ENCODE results near the gene AMER3. TPM values are rescaled to one million over a fixed set of nuclear protein-coding genes. Genes with fewer than 3 reads are reported as not detected.
"Not testable (repeated sequence)": the region's sequence is repeated elsewhere in the genome, so short reads cannot be mapped to it uniquely, and the experiment has no call there.

The AMER3 gene
- total and polyA plus RNA-seq, 2 experiments from 2014 or later = 0.05 to 0.49 TPM

DNA sequence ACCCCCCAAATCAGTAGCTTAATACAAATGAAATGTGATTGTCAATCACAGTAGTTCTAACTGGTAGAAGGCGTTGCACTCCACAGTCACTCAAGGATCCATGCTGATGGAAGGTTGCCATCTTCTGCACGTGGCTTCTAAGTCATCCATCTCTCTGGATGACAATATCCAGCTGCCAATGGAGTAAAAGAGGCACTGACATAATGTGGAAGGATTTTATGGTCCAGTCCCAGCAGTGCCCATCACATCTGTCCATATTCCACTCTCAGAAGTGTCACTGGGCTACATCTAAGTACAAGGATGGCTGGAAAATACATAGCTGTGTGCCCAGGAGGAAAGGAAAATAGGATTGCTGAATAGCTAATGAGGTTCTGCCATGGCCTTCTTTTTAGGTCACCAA lies 40.5 kb upstream of the AMER3 start:
- not testable (repeated sequence) for ATAC-seq; H3K36me3 ChIP-seq (ENCODE audit: insufficient read depth); H3K27me3 ChIP-seq (ENCODE audit: insufficient read depth); H3K36me3 Mint-ChIP-seq (ENCODE audit: low read depth); H3K4me2 ChIP-seq; H3K27ac Mint-ChIP-seq; H4K20me1 ChIP-seq (replicated peaks; ENCODE audit: insufficient read depth); H3K9me3 Mint-ChIP-seq; H3K27ac ChIP-seq (ENCODE audit: low read depth); H2AFZ ChIP-seq; DNase-seq (ENCODE audit: low spot score); H3K4me1 ChIP-seq (ENCODE audit: insufficient read depth); H3K9me2 ChIP-seq (ENCODE audit: insufficient read depth); H3K79me2 ChIP-seq (replicated peaks; ENCODE audit: insufficient read depth); H3F3A ChIP-seq (replicated peaks; ENCODE audit: low read depth); H3K4me3 ChIP-seq; H3K4me1 Mint-ChIP-seq; H3K27me3 Mint-ChIP-seq (ENCODE audit: insufficient read depth, low read depth, poor library complexity); H3K4me3 Mint-ChIP-seq

GRCh38 chr2:130720036-130720435 lies 35.3 kb upstream of the AMER3 start:
- DNase-seq (ENCODE audit: low spot score) (no peak), ATAC-seq (no peak)
- H3K4me3 Mint-ChIP-seq = no peak overlapping the region
- H3K4me1 Mint-ChIP-seq = no peaks in the 10 kb centered on the region
- no peak overlapping the region for H3K27ac ChIP-seq (ENCODE audit: low read depth)
- H3K79me2 ChIP-seq (replicated peaks; ENCODE audit: insufficient read depth) = no peaks in the 10 kb centered on the region
- H3K27ac Mint-ChIP-seq = no peak overlapping the region
- H3F3A ChIP-seq (replicated peaks; ENCODE audit: low read depth) = no peaks in the 10 kb centered on the region
- H3K4me2 ChIP-seq = no peak overlapping the region
- H3K36me3 Mint-ChIP-seq (ENCODE audit: low read depth) = no peaks in the 10 kb centered on the region
- TF ChIP-seq, protein P1, sequence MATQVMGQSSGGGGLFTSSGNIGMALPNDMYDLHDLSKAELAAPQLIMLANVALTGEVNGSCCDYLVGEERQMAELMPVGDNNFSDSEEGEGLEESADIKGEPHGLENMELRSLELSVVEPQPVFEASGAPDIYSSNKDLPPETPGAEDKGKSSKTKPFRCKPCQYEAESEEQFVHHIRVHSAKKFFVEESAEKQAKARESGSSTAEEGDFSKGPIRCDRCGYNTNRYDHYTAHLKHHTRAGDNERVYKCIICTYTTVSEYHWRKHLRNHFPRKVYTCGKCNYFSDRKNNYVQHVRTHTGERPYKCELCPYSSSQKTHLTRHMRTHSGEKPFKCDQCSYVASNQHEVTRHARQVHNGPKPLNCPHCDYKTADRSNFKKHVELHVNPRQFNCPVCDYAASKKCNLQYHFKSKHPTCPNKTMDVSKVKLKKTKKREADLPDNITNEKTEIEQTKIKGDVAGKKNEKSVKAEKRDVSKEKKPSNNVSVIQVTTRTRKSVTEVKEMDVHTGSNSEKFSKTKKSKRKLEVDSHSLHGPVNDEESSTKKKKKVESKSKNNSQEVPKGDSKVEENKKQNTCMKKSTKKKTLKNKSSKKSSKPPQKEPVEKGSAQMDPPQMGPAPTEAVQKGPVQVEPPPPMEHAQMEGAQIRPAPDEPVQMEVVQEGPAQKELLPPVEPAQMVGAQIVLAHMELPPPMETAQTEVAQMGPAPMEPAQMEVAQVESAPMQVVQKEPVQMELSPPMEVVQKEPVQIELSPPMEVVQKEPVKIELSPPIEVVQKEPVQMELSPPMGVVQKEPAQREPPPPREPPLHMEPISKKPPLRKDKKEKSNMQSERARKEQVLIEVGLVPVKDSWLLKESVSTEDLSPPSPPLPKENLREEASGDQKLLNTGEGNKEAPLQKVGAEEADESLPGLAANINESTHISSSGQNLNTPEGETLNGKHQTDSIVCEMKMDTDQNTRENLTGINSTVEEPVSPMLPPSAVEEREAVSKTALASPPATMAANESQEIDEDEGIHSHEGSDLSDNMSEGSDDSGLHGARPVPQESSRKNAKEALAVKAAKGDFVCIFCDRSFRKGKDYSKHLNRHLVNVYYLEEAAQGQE (IDR thresholded peaks at IDR 0.05; ENCODE audit: unreplicated experiment) = no peak
- no peak for TF ChIP-seq JUNB (IDR thresholded peaks at IDR 0.05; ENCODE audit: unreplicated experiment)
- TF ChIP-seq ZNF462 (CRISPR knock-in tag; IDR thresholded peaks at IDR 0.05) = no peak
- TF ChIP-seq POLR2AphosphoS5 (IDR thresholded peaks at IDR 0.05; ENCODE audit: low read depth) = no peak
- TF ChIP-seq STAT1 (IDR thresholded peaks at IDR 0.05; ENCODE audit: unreplicated experiment) = no peak
- no peak for TF ChIP-seq EZH2phosphoT487 (IDR thresholded peaks at IDR 0.05; ENCODE audit: unreplicated experiment)
- H3K9me2 ChIP-seq (ENCODE audit: insufficient read depth) = 0 out of 2 replicates have a peak, but pooled peaks cover 5% of the 10 kb centered on the region
- H3K4me3 ChIP-seq = no peak overlapping the region
- no peaks in the 10 kb centered on the region for H3K4me1 ChIP-seq (ENCODE audit: insufficient read depth)
- no peaks in the 10 kb centered on the region for H3K36me3 ChIP-seq (ENCODE audit: insufficient read depth)
- no peak overlapping the region for H2AFZ ChIP-seq
- H3K9me3 Mint-ChIP-seq = peaks cover 7% of the 10 kb centered on the region; the same call in 2 of the 3 replicates
- no peaks in the 10 kb centered on the region for H4K20me1 ChIP-seq (replicated peaks; ENCODE audit: insufficient read depth)
- no peaks in the 10 kb centered on the region for H3K27me3 Mint-ChIP-seq (ENCODE audit: insufficient read depth, low read depth, poor library complexity)
- no peaks in the 10 kb centered on the region; the same call in 1 of the 2 replicates for H3K27me3 ChIP-seq (ENCODE audit: insufficient read depth)
